Ectodermal cell (in vitro differentiated cells): ENCODE measurements around the gene DIRAS2.

ENCODE experiments used
- H3K27ac ChIP-seq: 2 replicates; pipeline ENCODE4 v1.7.0; 2013; ENCODE audit warnings: mild to moderate bottlenecking, low read depth, low read length; ENCODE audit not compliant: insufficient read depth, poor library complexity, severe bottlenecking
- H3K27me3 ChIP-seq: 2 replicates; pipeline ENCODE4 v1.7.0; 2013; ENCODE audit warnings: mild to moderate bottlenecking, low read length; ENCODE audit not compliant: insufficient read depth, control insufficient read depth, poor library complexity, severe bottlenecking
- H3K36me3 ChIP-seq: one replicate; pipeline ENCODE4 v1.7.0; 2013; ENCODE audit warnings: low read length; ENCODE audit not compliant: control insufficient read depth, insufficient read depth
- H3K4me1 ChIP-seq: one replicate; pipeline ENCODE4 v1.7.0; 2013; ENCODE audit warnings: low read length; ENCODE audit not compliant: control insufficient read depth, insufficient read depth
- H3K4me3 ChIP-seq: 2 replicates; pipeline ENCODE4 v1.7.0; 2013; ENCODE audit warnings: low read depth, low read length, control low read depth; ENCODE audit not compliant: insufficient read depth
- H3K9me3 ChIP-seq: 2 replicates; pipeline ENCODE4 v1.7.0; 2013; ENCODE audit warnings: mild to moderate bottlenecking, low read length, moderate library complexity; ENCODE audit not compliant: control insufficient read depth
- WGBS, 2 experiments: methylation state at CpG; one replicate each; pipeline ENCODE4 v1.1.7; 2013; ENCODE audit warnings: missing lambda C conversion rate in 2 of 2; 5-methylcytosine and 5-hydroxymethylcytosine counted together

Gene DIRAS2

GRCh38 chr9:90579181-90579580 lies 63.4 kb downstream of the DIRAS2 start:
- Histone ChIP-seq H3K27ac (no peak overlapping the region), H3K4me1 (no peaks in the 10 kb centered on the region), H3K27me3 (no peaks in the 10 kb centered on the region), H3K9me3 (no peaks in the 10 kb centered on the region), H3K36me3 (no peaks in the 10 kb centered on the region), H3K4me3 (no peak overlapping the region)
- 89 to 95% methylated on average over 1 to 2 of the region's 2 CpGs for WGBS, 2 experiments

GRCh38 chr9:90578126-90578815 lies 64.4 kb downstream of the DIRAS2 start:
- H3K4me3 ChIP-seq, result no peak overlapping the region
- no peaks in the 10 kb centered on the region for H3K9me3 ChIP-seq
- H3K27me3 ChIP-seq, result no peaks in the 10 kb centered on the region
- WGBS, 2 experiments, result 75 to 85% methylated on average over 2 to 3 of the region's 3 CpGs
- no peaks in the 10 kb centered on the region for H3K4me1 ChIP-seq
- H3K36me3 ChIP-seq, result no peaks in the 10 kb centered on the region
- no peak overlapping the region for H3K27ac ChIP-seq

GRCh38 chr9:90569511-90569910 lies 73.1 kb downstream of the DIRAS2 start:
- no peaks in the 10 kb centered on the region for H3K4me1 ChIP-seq
- no peaks in the 10 kb centered on the region for H3K27me3 ChIP-seq
- no peak overlapping the region for H3K4me3 ChIP-seq
- no peaks in the 10 kb centered on the region for H3K36me3 ChIP-seq
- 89 to 95% methylated on average over 1 of the region's 1 CpG for WGBS, 2 experiments
- no peaks in the 10 kb centered on the region for H3K9me3 ChIP-seq
- H3K27ac ChIP-seq, result no peak overlapping the region

- 95 to 98% methylated on average over 2 of the region's 3 CpGs for WGBS, 2 experiments
These were observed 74.0 kb downstream of the DIRAS2 start for GRCh38 chr9:90568667-90569066.

GRCh38 chr9:90562229-90562628 lies 80.4 kb downstream of the DIRAS2 start:
- no peak overlapping the region for H3K27ac ChIP-seq
- 93 to 94% methylated on average over 4 of the region's 4 CpGs for WGBS, 2 experiments

More at GRCh38 chr9:90568667-90569066, 74.0 kb downstream of the DIRAS2 start:
- no peak overlapping the region for H3K4me3 ChIP-seq
- no peaks in the 10 kb centered on the region for H3K4me1 ChIP-seq
- H3K27ac ChIP-seq, result no peak overlapping the region
- no peaks in the 10 kb centered on the region for H3K27me3 ChIP-seq
- no peaks in the 10 kb centered on the region for H3K36me3 ChIP-seq
- no peaks in the 10 kb centered on the region for H3K9me3 ChIP-seq

More at GRCh38 chr9:90562229-90562628, 80.4 kb downstream of the DIRAS2 start:
- H3K36me3 ChIP-seq, result no peaks in the 10 kb centered on the region
- no peaks in the 10 kb centered on the region for H3K27me3 ChIP-seq
- no peaks in the 10 kb centered on the region for H3K4me1 ChIP-seq
- H3K4me3 ChIP-seq, result no peak overlapping the region
- no peaks in the 10 kb centered on the region for H3K9me3 ChIP-seq
